NOMO-1 (cell line): Measurements from ENCODE around the gene DRC7.
A peak's percentile ranks its signal among the peaks of the same experiment; 100 is the strongest.

Experiments
- DNase-seq, 2 experiments: peaks; one replicate each; lab custom pipeline; 2025; ENCODE audit not compliant: unreplicated experiment in 2 of 2; lab: John Stamatoyannopoulos, UW

Gene DRC7

GRCh38 chr16:57675741-57676551 is 18.7 kb upstream of the DRC7 start:
- DNase-seq = peak; percentile 71 to 81

- no peak for DNase-seq
Measured at GRCh38 chr16:57676553-57677085, 18.0 kb upstream of the DRC7 start.

- no peak for DNase-seq
Measured at GRCh38 chr16:57677622-57678369, 16.8 kb upstream of the DRC7 start.

- no peak for DNase-seq
Measured at GRCh38 chr16:57679016-57679415, 15.6 kb upstream of the DRC7 start.

- DNase-seq = no peak
Measured at GRCh38 chr16:57679767-57680482, 14.7 kb upstream of the DRC7 start.

- peak; percentile 11 to 12 for DNase-seq
Measured at GRCh38 chr16:57680842-57681375, 13.7 kb upstream of the DRC7 start.

GRCh38 chr16:57681950-57682728 is 12.5 kb upstream of the DRC7 start:
- DNase-seq = no peak

GRCh38 chr16:57682809-57683635 is 11.6 kb upstream of the DRC7 start:
- no peak for DNase-seq

GRCh38 chr16:57683636-57684545 is 10.7 kb upstream of the DRC7 start:
- no peak for DNase-seq

- no peak for DNase-seq
Measured at GRCh38 chr16:57684626-57685358, 9.8 kb upstream of the DRC7 start.

- DNase-seq = no peak
Measured at GRCh38 chr16:57685633-57686032, 9.0 kb upstream of the DRC7 start.

- DNase-seq = no peak
Measured at GRCh38 chr16:57686577-57686976, 8.0 kb upstream of the DRC7 start.

- DNase-seq = no peak
Measured at GRCh38 chr16:57687363-57687929, 7.2 kb upstream of the DRC7 start.

- no peak for DNase-seq
Measured at GRCh38 chr16:57688487-57688986, 6.1 kb upstream of the DRC7 start.

GRCh38 chr16:57688987-57689761 is 5.4 kb upstream of the DRC7 start:
- DNase-seq = no peak
